HepG2 (cell line): Measurements from ENCODE around the gene AMOTL1.

Source experiments
- CTCF ChIP-seq: sonication (generic); formaldehyde crosslinking; IDR thresholded peaks from 2 replicates; pipeline ENCODE4 v1.5.0; 2020; ENCODE audit warnings: mild to moderate bottlenecking, missing genetic modification reagents, moderate library complexity
- MAFK ChIP-seq, 2 experiments: IDR thresholded peaks in 1 of 2; conservative IDR thresholded peaks in 1 of 2; 2 replicates each; pipeline ENCODE4 v1.6.1; 2011; ENCODE audit warnings: improper control_type of control experiment in 2 of 2, low read length in 2 of 2
- ZNF550 ChIP-seq: sonication (generic); formaldehyde crosslinking; IDR thresholded peaks from 2 replicates; pipeline ENCODE4 v1.4.0; 2020; ENCODE audit warnings: mild to moderate bottlenecking, missing genetic modification reagents, borderline replicate concordance
- TF ChIP-seq, protein P1 (sequence below): sonication (generic); formaldehyde crosslinking; IDR thresholded peaks from 2 replicates; pipeline ENCODE4 v1.8.1; 2023; ENCODE audit warnings: missing genetic modification reagents, inconsistent platforms, borderline replicate concordance

- TF ChIP-seq ZNF550 = no peak
- TF ChIP-seq, protein P1, sequence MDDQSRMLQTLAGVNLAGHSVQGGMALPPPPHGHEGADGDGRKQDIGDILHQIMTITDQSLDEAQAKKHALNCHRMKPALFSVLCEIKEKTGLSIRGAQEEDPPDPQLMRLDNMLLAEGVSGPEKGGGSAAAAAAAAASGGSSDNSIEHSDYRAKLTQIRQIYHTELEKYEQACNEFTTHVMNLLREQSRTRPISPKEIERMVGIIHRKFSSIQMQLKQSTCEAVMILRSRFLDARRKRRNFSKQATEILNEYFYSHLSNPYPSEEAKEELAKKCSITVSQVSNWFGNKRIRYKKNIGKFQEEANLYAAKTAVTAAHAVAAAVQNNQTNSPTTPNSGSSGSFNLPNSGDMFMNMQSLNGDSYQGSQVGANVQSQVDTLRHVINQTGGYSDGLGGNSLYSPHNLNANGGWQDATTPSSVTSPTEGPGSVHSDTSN (CRISPR knock-in tag) = no peak
- TF ChIP-seq CTCF = no peak
- TF ChIP-seq MAFK (conservative IDR thresholded peaks at IDR 0.05 in 1 of 2, IDR thresholded peaks at IDR 0.05 in 1 of 2; ENCODE audit: low read length in 2 of 2) = no peak
Measured at GRCh38 chr11:94806419-94806818, 38.3 kb downstream of the AMOTL1 start.
